ENCODE results near the gene PPM1L. TPM values are rescaled to one million over a fixed set of nuclear protein-coding genes. Genes with fewer than 3 reads are reported as not detected.

Gene PPM1L
- polyA plus RNA-seq, 1 donor (not counting 4 experiments of a cell fraction or from before 2014, with no cell fraction given) = 0.58 TPM

GRCh38 chr3:160790726-160791125 lies 34.7 kb downstream of the PPM1L start:
- Histone ChIP-seq H4K20me1 (ENCODE audit: control insufficient read depth, extremely low read depth, insufficient read depth, low read length) (no peaks in the 10 kb centered on the region), H3K4me1 (ENCODE audit: control insufficient read depth, extremely low read depth, insufficient read depth, low read length) (no peaks in the 10 kb centered on the region), H3K27me3 (ENCODE audit: control insufficient read depth, extremely low read depth, insufficient read depth, low read length) (no peaks in the 10 kb centered on the region), H3K9me3 (ENCODE audit: control insufficient read depth, low read depth, low read length) (no peaks in the 10 kb centered on the region), H3K4me2 (ENCODE audit: control insufficient read depth, extremely low read depth, insufficient read depth, low read depth, low read length) (no peak overlapping the region), H3K27ac (ENCODE audit: control insufficient read depth, insufficient read depth, low read length) (no peak overlapping the region), H3K4me3 (ENCODE audit: control insufficient read depth in 2 of 3, extremely low read depth in 1 of 3, insufficient read depth in 2 of 3, low read depth in 1 of 3, low read length in 3 of 3) (no peak overlapping the region), H3K79me2 (ENCODE audit: control insufficient read depth, insufficient read depth, low read length) (no peaks in the 10 kb centered on the region), H2AFZ (ENCODE audit: control insufficient read depth, low read length) (no peak overlapping the region), H3K9ac (ENCODE audit: control insufficient read depth, extremely low read depth, insufficient read depth, low read length) (no peak overlapping the region), H3K9me1 (ENCODE audit: control insufficient read depth, extremely low read depth, insufficient read depth, low read length) (no peaks in the 10 kb centered on the region), H3K36me3 (ENCODE audit: control insufficient read depth in 2 of 2, extremely low read depth in 1 of 2, insufficient read depth in 2 of 2, low read length in 2 of 2) (no peaks in the 10 kb centered on the region)
- DNase-seq (ENCODE audit: low read depth, low spot score) (no peak), FAIRE-seq (no peak)
- dilution Hi-C loops (cut with MboI; ENCODE audit: extremely low pct_ligation_motif_present, low sequenced_read_pairs) = no loop called here
- no peak for TF ChIP-seq CTCF (optimal IDR thresholded peaks at IDR 0.05 in 1 of 3, IDR thresholded peaks at IDR 0.05 in 1 of 3, conservative IDR thresholded peaks at IDR 0.05 in 1 of 3; ENCODE audit: extremely low read depth in 1 of 3, insufficient read depth in 2 of 3, low read length in 3 of 3)
- no peak for TF ChIP-seq EZH2 (IDR thresholded peaks at IDR 0.05; ENCODE audit: low read length)

- H3K27ac ChIP-seq (ENCODE audit: control insufficient read depth, insufficient read depth, low read length) = no peak overlapping the region
These were observed 36.5 kb downstream of the PPM1L start for GRCh38 chr3:160792540-160792939.

More at GRCh38 chr3:160792540-160792939, 36.5 kb downstream of the PPM1L start:
- no peaks in the 10 kb centered on the region for H3K36me3 ChIP-seq (ENCODE audit: control insufficient read depth in 2 of 2, extremely low read depth in 1 of 2, insufficient read depth in 2 of 2, low read length in 2 of 2)
- FAIRE-seq (no peak), DNase-seq (ENCODE audit: low read depth, low spot score) (no peak)
- dilution Hi-C loops (cut with MboI; ENCODE audit: extremely low pct_ligation_motif_present, low sequenced_read_pairs) = no loop called here
- no peak overlapping the region for H2AFZ ChIP-seq (ENCODE audit: control insufficient read depth, low read length)
- no peaks in the 10 kb centered on the region for H3K4me1 ChIP-seq (ENCODE audit: control insufficient read depth, extremely low read depth, insufficient read depth, low read length)
- no peaks in the 10 kb centered on the region for H4K20me1 ChIP-seq (ENCODE audit: control insufficient read depth, extremely low read depth, insufficient read depth, low read length)
- H3K9me3 ChIP-seq (ENCODE audit: control insufficient read depth, low read depth, low read length) = no peaks in the 10 kb centered on the region
- no peak overlapping the region for H3K4me2 ChIP-seq (ENCODE audit: control insufficient read depth, extremely low read depth, insufficient read depth, low read depth, low read length)
- H3K27me3 ChIP-seq (ENCODE audit: control insufficient read depth, extremely low read depth, insufficient read depth, low read length) = no peaks in the 10 kb centered on the region
- H3K9me1 ChIP-seq (ENCODE audit: control insufficient read depth, extremely low read depth, insufficient read depth, low read length) = no peaks in the 10 kb centered on the region
- H3K4me3 ChIP-seq (ENCODE audit: control insufficient read depth in 2 of 3, extremely low read depth in 1 of 3, insufficient read depth in 2 of 3, low read depth in 1 of 3, low read length in 3 of 3) = no peak overlapping the region
- TF ChIP-seq EZH2 (IDR thresholded peaks at IDR 0.05; ENCODE audit: low read length) (no peak), CTCF (optimal IDR thresholded peaks at IDR 0.05 in 1 of 3, IDR thresholded peaks at IDR 0.05 in 1 of 3, conservative IDR thresholded peaks at IDR 0.05 in 1 of 3; ENCODE audit: extremely low read depth in 1 of 3, insufficient read depth in 2 of 3, low read length in 3 of 3) (no peak)
- no peak overlapping the region for H3K9ac ChIP-seq (ENCODE audit: control insufficient read depth, extremely low read depth, insufficient read depth, low read length)
- no peaks in the 10 kb centered on the region for H3K79me2 ChIP-seq (ENCODE audit: control insufficient read depth, insufficient read depth, low read length)

All from keratinocyte (primary cell).